ENCODE measurements around the gene KCNJ6.

The KCNJ6 gene

GRCh38 chr21:37862536-37862935 lies 53.7 kb downstream of the KCNJ6 start:
- DNase-seq, result no peak

- no peak for DNase-seq
Measured at GRCh38 chr21:37861561-37861960, 54.7 kb downstream of the KCNJ6 start.

DNA sequence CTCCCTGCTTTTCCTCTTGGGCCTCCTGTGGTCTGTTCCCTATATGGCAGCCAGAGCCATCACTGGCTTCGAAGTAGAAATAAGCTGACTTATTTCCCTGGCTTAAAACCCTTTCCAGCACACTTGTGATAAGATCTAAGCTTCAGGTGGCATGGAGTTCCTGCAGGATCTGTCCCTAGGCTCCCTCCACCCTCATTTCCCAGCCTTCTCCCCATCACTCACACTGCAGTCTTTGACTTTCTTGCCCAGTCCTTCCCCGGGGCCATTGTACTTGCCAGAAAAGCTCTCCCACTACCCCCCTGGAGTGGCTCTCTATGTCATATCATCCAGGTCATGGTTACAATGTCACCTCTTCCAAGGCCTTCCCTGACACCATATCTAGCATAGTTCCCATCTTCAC lies 55.8 kb downstream of the KCNJ6 start:
- DNase-seq, result no peak

- DNase-seq, result no peak
Measured at GRCh38 chr21:37855647-37856625, 60.3 kb downstream of the KCNJ6 start.

- no peak for DNase-seq
Measured at GRCh38 chr21:37855271-37855646, 61.0 kb downstream of the KCNJ6 start.

DNA sequence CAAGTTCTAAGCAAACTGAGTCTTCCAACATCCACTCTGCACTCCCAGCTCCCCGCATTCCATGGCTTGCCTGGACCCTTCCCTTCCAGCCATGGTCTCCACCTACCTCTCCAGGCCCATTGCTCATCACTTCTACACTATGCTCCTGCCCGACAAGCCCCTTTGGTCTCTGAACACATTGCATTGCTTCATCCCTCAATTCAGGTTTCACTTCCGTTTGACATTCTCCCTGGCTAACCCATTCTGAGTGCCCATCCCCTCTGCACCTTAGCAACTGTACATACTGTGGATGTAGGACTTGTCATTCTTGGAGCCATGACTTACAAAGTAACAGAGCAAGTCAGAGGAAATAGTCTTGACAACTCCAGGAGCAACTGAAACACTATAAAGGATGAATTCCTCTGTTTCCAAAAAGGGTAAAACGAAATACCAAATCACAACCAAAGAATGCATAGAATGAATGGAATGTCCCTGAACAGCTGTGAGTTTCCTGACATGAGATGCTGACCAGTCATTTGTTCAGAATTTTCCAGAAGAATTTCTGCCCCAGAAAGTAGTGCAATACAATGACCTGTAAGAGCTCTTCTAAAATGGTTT lies 66.7 kb downstream of the KCNJ6 start:
- DNase-seq, result no peak

DNA sequence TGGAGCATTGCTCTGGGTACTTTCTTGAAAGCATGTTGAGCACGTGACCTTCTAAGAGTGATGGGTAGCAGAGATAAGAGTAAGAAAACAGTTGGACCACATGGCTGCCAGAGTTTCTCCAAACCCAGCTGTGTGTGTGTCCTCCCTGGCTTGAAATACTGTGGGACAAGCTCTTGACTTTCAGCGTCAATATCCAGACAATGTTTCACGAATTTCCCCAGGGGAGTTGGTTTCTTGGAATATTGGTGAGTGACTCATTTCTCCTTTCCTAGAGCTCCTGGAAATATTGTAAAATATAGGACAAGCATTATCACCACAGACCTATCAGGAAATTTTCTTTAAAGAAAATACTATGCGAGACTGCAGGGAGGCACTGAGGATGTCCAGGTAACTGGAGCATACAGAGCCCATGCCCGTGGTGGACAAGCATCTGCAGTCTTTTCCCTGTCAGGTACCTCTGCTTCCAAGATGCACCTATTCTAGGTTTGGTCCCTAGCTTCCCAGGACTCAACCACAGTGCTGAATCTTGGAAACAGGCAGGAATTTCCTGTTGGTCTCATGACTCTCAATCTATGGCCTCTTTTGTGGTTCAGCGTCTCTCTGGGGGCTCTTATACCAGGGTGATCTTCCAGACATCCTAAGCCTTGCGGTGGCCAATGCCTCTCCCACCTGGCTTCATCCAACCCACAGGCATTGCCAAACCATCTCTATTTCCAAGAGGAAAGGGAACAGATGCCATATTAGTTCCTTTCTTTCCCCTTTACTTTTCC lies 67.4 kb downstream of the KCNJ6 start:
- no peak for DNase-seq

DNA sequence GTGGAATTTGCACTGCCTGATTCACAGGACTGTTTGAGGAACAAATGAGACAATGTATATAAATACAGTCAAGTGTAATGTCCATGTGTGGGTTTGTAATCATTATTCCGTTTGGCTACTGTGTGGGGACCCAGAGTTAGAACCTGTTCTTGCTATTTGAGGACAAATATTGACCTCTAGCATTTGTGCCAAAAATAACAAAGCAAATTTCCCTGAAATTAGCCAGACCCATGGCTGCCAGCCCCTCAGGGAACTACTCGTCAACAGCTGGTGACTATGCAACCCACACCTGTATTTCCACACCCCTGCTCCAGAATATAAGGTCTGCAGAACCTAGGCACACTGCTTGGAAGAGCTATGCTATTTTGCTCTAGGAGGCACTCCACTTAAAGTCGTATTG lies 70.7 kb downstream of the KCNJ6 start:
- no peak for DNase-seq

GRCh38 chr21:37843191-37843590 lies 73.1 kb downstream of the KCNJ6 start:
- DNase-seq, result no peak

- no peak for DNase-seq
Measured at GRCh38 chr21:37842163-37842919, 73.9 kb downstream of the KCNJ6 start.

DNA sequence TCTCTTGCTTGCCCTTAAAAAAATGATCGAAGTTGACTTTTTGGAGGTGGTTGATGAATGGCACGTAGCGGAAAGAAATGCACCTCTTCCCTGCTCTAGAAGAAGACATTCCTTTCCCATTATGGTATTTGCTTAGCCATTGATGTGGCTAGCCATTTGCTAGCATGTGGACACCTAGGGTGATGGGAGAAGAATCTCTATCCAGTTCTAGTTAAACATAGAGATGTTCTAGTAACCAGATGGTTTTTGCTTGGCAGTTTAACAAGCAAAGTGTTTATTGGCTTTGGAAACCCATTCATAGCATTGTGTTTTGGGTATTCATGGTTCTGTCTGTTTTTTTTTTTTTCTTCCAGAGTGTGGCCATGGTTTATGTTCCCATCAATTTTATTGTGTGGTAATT lies 78.9 kb downstream of the KCNJ6 start:
- DNase-seq, result no peak

GRCh38 chr21:37835481-37835880 lies 80.8 kb downstream of the KCNJ6 start:
- DNase-seq, result no peak

- no peak for DNase-seq
Measured at GRCh38 chr21:37833301-37833700, 83.0 kb downstream of the KCNJ6 start.

DNA sequence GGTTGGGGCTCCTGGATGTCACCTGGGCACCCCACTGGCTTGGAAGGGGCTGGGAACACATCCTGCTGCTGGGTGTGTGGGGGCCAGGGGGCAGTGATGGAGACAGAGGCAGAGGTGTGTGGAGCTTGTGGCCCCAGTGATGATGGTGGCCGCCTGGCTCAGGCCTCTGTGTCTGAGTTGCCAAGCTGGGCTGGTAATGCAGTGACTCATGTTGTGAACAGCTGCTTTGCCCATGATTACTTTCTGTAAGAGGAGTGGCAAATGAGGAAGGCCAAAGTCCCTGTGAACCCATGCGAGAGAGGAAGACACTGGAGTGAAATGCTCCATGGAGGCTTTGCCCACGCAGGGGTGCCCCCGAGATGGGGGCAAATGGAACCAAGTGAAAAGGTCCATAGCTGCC lies 86.8 kb downstream of the KCNJ6 start:
- no peak for DNase-seq

GRCh38 chr21:37828991-37829390 lies 87.3 kb downstream of the KCNJ6 start:
- no peak for DNase-seq

GRCh38 chr21:37828556-37828955 lies 87.7 kb downstream of the KCNJ6 start:
- DNase-seq, result no peak

- no peak for DNase-seq
Measured at GRCh38 chr21:37827913-37828312, 88.3 kb downstream of the KCNJ6 start.

- DNase-seq, result no peak
Measured at GRCh38 chr21:37821786-37822450, 94.3 kb downstream of the KCNJ6 start.

- no peak for DNase-seq
Measured at GRCh38 chr21:37821092-37821491, 95.2 kb downstream of the KCNJ6 start.

DNA sequence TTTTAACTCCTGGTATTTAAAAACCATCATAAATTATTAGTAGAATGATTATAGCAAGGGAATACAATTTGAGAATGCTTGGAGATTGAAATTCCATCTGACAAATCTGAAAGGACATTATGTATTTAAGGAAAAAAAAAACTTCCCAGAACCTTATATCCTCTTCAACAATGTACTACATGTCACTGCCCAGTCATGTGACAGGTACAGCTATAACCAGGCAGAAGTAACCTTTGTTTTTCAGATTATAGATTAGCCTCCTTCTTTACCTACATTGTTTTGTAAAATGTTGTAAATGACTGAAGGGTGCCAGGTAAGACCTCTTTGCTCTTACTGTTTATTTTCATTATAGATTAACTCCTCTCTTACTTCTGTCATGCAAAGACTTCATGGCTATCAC lies 96.9 kb downstream of the KCNJ6 start:
- DNase-seq, result no peak

DNA sequence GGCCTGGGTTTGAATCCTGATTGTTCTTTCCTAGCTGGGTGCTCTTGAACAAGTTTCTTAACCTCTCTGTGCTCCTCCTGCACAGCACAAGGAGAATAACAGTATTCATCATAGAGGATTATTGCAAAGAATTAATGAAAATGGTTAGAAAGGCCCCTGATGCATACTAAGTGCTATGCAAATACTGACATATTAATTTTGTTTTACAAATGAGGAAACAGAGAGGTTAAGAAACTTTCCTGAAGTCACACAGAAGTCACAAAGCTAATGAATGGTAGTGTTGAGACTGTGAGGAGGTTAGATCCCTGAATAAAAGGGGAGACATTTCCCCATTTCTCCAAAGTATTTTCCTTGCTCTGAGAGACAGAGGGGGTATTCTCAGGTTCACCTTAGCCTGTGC lies 99.0 kb downstream of the KCNJ6 start:
- no peak for DNase-seq

DNA sequence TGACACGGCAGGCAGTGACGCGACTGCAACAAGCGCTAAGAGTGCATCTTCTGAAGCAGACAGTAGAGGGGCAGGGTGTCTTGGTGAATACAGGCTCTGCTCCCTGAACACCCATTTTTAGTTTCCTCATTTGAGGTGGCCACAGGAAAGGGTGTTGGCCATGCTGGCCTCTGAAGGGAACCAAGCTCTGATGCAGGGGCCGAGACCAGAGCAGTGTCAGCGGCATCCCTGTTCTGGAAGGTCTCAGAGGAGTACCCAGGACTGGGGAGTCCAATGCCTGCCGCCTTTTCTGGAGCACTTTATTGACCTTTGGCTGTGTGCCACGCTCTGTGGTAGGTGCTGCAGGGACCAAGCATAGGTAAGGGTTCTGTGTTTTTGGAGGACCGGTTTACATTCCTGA lies 100.4 kb downstream of the KCNJ6 start:
- no peak for DNase-seq
